ENCODE measurements around the gene HSD3B2.
"Not testable (repeated sequence)": the region's sequence is repeated elsewhere in the genome, so short reads cannot be mapped to it uniquely, and the experiment has no call there.

HSD3B2 gene

DNA sequence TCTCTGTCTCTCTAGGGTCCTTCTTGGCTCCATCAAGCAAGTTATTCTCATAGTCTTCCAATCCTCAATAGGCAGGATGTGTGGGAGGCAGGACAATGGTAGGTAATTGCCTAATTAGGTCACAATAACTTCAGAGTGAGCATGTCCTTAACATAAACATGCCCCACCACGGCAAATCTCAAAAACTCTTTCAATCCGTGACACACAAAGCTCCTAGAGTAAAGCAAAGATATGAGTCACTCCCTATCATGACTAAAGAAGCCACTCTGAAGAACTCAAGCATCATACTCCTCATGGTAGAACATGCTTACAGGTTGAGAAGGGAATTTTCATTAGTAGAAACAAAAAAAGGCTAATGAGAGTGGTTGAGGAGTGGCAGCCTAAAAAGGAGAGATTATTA is 41.5 kb upstream of the HSD3B2 start:
- DNase-seq (ENCODE audit: insufficient read length, low spot score) = no peak
- TF ChIP-seq, protein P1, sequence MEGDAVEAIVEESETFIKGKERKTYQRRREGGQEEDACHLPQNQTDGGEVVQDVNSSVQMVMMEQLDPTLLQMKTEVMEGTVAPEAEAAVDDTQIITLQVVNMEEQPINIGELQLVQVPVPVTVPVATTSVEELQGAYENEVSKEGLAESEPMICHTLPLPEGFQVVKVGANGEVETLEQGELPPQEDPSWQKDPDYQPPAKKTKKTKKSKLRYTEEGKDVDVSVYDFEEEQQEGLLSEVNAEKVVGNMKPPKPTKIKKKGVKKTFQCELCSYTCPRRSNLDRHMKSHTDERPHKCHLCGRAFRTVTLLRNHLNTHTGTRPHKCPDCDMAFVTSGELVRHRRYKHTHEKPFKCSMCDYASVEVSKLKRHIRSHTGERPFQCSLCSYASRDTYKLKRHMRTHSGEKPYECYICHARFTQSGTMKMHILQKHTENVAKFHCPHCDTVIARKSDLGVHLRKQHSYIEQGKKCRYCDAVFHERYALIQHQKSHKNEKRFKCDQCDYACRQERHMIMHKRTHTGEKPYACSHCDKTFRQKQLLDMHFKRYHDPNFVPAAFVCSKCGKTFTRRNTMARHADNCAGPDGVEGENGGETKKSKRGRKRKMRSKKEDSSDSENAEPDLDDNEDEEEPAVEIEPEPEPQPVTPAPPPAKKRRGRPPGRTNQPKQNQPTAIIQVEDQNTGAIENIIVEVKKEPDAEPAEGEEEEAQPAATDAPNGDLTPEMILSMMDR (IDR thresholded peaks at IDR 0.05; ENCODE audit: insufficient read depth, missing control alignments) = no peak
- no peak for FAIRE-seq

DNA sequence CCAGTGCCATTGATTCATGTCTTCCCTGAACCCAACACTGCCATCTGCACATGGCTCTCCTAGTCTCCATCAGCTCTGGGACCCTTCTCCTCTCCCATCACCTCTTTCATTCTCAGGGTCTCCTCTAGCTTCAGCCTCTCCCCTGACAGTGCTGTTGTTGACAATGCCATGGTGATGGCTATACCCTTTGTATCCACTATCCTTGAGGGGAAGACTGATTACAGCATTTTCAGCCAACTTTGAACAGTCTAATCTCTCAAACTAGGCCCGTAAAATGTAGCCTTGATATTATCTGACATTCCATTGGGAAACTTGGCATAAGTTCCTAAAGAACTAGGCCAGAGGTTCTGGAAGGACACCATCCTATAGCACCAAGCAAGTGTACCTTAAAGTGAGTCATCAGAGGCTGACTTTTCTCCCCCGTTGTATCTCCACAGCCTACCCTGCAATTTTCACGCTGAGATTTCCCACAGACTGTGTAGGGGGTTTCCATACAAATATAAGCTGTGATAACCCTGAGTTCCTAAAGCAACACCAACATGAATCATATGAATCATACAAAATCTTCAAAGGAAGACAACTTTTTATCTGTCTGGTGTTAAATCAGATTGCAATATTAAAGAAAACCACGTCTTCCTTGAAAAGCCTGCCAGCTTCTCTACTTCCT is 40.6 kb upstream of the HSD3B2 start:
- TF ChIP-seq, protein P1 (IDR thresholded peaks at IDR 0.05; ENCODE audit: insufficient read depth, missing control alignments) = no peak
- FAIRE-seq (no peak), DNase-seq (ENCODE audit: insufficient read length, low spot score) (no peak)

DNA sequence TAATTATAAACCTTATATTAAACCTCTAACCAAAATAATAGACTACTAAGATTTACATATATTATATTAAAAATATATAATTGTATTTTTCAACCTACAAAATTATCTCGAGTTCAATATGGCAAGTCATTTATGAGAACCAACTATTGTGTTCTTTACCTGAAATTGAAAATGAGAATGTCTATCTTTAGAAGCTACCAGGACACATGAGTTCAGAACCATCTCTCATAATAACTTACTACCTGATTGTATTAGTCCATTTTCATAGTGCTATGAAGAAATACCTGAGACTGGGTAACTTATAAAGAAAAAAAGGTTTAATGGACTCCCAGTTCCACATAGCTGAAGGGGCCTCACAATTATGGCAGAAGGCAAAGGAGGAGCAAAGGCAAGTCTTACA is 39.6 kb upstream of the HSD3B2 start:
- TF ChIP-seq, protein P1 (IDR thresholded peaks at IDR 0.05; ENCODE audit: insufficient read depth, missing control alignments) = no peak
- FAIRE-seq (no peak), DNase-seq (ENCODE audit: insufficient read length, low spot score) (no peak)

DNA sequence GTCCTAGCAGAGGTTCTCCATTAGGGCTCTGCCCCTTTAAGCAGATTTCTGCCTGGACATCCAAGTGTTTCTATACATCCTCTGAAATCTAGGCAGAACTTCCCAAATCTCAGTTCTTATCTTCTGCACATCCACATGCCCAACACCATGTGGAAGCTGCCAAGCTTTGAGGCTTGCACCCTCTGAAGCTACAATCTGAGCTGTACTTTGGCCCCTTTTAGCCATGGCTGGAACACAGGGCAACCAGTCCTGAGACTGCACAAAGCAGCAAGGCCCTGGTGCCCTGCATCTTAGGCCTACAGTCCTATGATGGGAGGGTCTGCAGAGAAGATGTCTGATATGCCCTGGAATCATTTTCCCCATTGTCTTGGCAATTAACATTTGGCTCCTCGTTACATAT is 38.4 kb upstream of the HSD3B2 start:
- DNase-seq (ENCODE audit: insufficient read length, low spot score) = no peak
- FAIRE-seq = no peak
- TF ChIP-seq, protein P1 (IDR thresholded peaks at IDR 0.05; ENCODE audit: insufficient read depth, missing control alignments) = no peak

GRCh38 chr1:119377594-119377993 is 37.4 kb upstream of the HSD3B2 start:
- not testable (repeated sequence) for FAIRE-seq; DNase-seq (ENCODE audit: insufficient read length, low spot score)

- DNase-seq (ENCODE audit: insufficient read length, low spot score) (no peak), FAIRE-seq (no peak)
- TF ChIP-seq, protein P1 (IDR thresholded peaks at IDR 0.05; ENCODE audit: insufficient read depth, missing control alignments) = no peak
Observed at GRCh38 chr1:119379117-119379516, 35.8 kb upstream of the HSD3B2 start.

DNA sequence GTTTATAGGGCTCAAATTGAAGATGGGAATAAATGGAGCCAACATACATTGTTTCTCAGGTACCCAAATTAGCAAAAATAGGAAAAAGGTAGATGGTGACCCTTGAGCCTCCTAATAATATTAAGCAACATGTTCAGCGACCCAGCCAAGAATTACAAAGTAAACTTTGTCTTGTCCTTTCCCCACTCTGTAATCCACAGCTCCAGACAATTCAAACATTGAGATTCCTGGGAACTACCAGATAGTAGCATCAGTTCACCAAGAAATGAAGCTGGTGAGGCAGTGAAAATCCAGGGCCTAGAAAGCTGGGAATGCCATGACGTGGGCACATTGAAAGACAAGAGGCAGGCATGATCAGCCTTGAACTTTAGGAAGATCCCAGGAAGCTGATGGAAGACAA is 34.6 kb upstream of the HSD3B2 start:
- FAIRE-seq (no peak), DNase-seq (ENCODE audit: insufficient read length, low spot score) (no peak)
- TF ChIP-seq, protein P1 (IDR thresholded peaks at IDR 0.05; ENCODE audit: insufficient read depth, missing control alignments) = no peak
